HEK293 (cell line): Measurements from ENCODE around the gene NIT1.
A peak's percentile ranks its signal among the peaks of the same experiment; 100 is the strongest.

ENCODE experiments used
- FEZF1 ChIP-seq: fragments of 450-650 bp; formaldehyde crosslinking; IDR thresholded peaks from 2 replicates; pipeline ENCODE4 v1.5.1; 2016; ENCODE audit warnings: missing biosample characterization, missing genetic modification characterization
- IKZF3 ChIP-seq: fragments of 450-650 bp; IDR thresholded peaks from 2 replicates; pipeline ENCODE4 v1.5.0; 2018; ENCODE audit warnings: missing biosample characterization, mild to moderate bottlenecking, missing genetic modification characterization, moderate library complexity
- TCF7L2 ChIP-seq: IDR thresholded peaks from 2 replicates; pipeline ENCODE4 v1.6.1; 2011; ENCODE audit warnings: low read depth, mild to moderate bottlenecking, inconsistent platforms, low read length, moderate library complexity, borderline replicate concordance
- TSHZ1 ChIP-seq: fragments of 450-650 bp; formaldehyde crosslinking; IDR thresholded peaks from 2 replicates; pipeline ENCODE4 v1.5.1; 2016; ENCODE audit warnings: missing biosample characterization, missing genetic modification characterization, borderline replicate concordance
- YY2 ChIP-seq: fragments of 450-650 bp; formaldehyde crosslinking; IDR thresholded peaks from 2 replicates; pipeline ENCODE4 v1.5.1; 2016; ENCODE audit warnings: missing biosample characterization, missing genetic modification characterization
- ZFP41 ChIP-seq: fragments of 450-650 bp; formaldehyde crosslinking; IDR thresholded peaks from 2 replicates; pipeline ENCODE4 v1.5.1; 2016; ENCODE audit warnings: missing biosample characterization, missing genetic modification characterization, borderline replicate concordance
- ZNF146 ChIP-seq: fragments of 450-650 bp; formaldehyde crosslinking; IDR thresholded peaks from 2 replicates; pipeline ENCODE4 v1.5.1; 2016; ENCODE audit warnings: missing biosample characterization, missing genetic modification characterization
- ZNF175 ChIP-seq: fragments of 450-650 bp; formaldehyde crosslinking; IDR thresholded peaks from 2 replicates; pipeline ENCODE4 v1.5.1; 2016; ENCODE audit warnings: missing biosample characterization, missing genetic modification characterization
- ZNF26 ChIP-seq: fragments of 450-650 bp; formaldehyde crosslinking; IDR thresholded peaks from 2 replicates; pipeline ENCODE4 v1.5.1; 2016; ENCODE audit warnings: missing biosample characterization, missing genetic modification characterization
- ZNF341 ChIP-seq: fragments of 450-650 bp; formaldehyde crosslinking; IDR thresholded peaks from 2 replicates; pipeline ENCODE4; 2016; ENCODE audit warnings: low read depth, missing biosample characterization, missing genetic modification characterization
- ZNF548 ChIP-seq: fragments of 450-650 bp; formaldehyde crosslinking; IDR thresholded peaks from 2 replicates; pipeline ENCODE4 v1.5.1; 2016; ENCODE audit warnings: missing biosample characterization, missing genetic modification characterization
- ZNF549 ChIP-seq: fragments of 450-650 bp; IDR thresholded peaks from 2 replicates; pipeline ENCODE4 v1.5.1; 2018; ENCODE audit warnings: missing biosample characterization, missing genetic modification characterization, mild to moderate bottlenecking, inconsistent platforms, moderate library complexity
- ZNF610 ChIP-seq: fragments of 450-650 bp; formaldehyde crosslinking; IDR thresholded peaks from 2 replicates; pipeline ENCODE4 v1.5.1; 2016; ENCODE audit warnings: missing biosample characterization, missing genetic modification characterization, borderline replicate concordance
- ZNF677 ChIP-seq: fragments of 450-650 bp; IDR thresholded peaks from 2 replicates; pipeline ENCODE4 v1.5.0; 2018; ENCODE audit warnings: missing biosample characterization, mild to moderate bottlenecking, missing genetic modification characterization, moderate library complexity
- ZNF777 ChIP-seq: fragments of 450-650 bp; formaldehyde crosslinking; IDR thresholded peaks from 2 replicates; pipeline ENCODE4 v1.5.1; 2017; ENCODE audit warnings: missing biosample characterization, missing genetic modification characterization, borderline replicate concordance
- ZNF830 ChIP-seq: fragments of 450-650 bp; IDR thresholded peaks from 2 replicates; pipeline ENCODE4 v1.5.0; 2018; ENCODE audit warnings: missing biosample characterization, missing genetic modification characterization, low read depth, mild to moderate bottlenecking, moderate library complexity
- ZNF837 ChIP-seq: fragments of 450-650 bp; formaldehyde crosslinking; IDR thresholded peaks from 2 replicates; pipeline ENCODE4 v1.5.1; 2016; ENCODE audit warnings: missing biosample characterization, missing genetic modification characterization
- ZXDB ChIP-seq: fragments of 450-650 bp; formaldehyde crosslinking; IDR thresholded peaks from 2 replicates; pipeline ENCODE4 v1.5.1; 2016; ENCODE audit warnings: missing biosample characterization, missing genetic modification characterization
- TF ChIP-seq, protein P1 (sequence below): fragments of 450-650 bp; formaldehyde crosslinking; IDR thresholded peaks from 2 replicates; pipeline ENCODE4 v1.5.1; 2017; ENCODE audit warnings: missing biosample characterization, missing genetic modification characterization
- TF ChIP-seq, protein P2 (sequence below): fragments of 450-650 bp; formaldehyde crosslinking; IDR thresholded peaks from 2 replicates; pipeline ENCODE4 v1.5.1; 2017; ENCODE audit warnings: missing biosample characterization, missing genetic modification characterization
- TF ChIP-seq, protein P3 (sequence below): fragments of 450-650 bp; formaldehyde crosslinking; IDR thresholded peaks from 2 replicates; pipeline ENCODE4; 2016; ENCODE audit warnings: missing biosample characterization, missing genetic modification characterization
- TF ChIP-seq, protein P4 (sequence below): fragments of 450-650 bp; formaldehyde crosslinking; IDR thresholded peaks from 2 replicates; pipeline ENCODE4 v1.5.1; 2016; ENCODE audit warnings: missing biosample characterization, missing genetic modification characterization
- TF ChIP-seq, protein P5 (sequence below): fragments of 450-650 bp; formaldehyde crosslinking; IDR thresholded peaks from 2 replicates; pipeline ENCODE4 v1.5.1; 2016; ENCODE audit warnings: missing biosample characterization, missing genetic modification characterization
- TF ChIP-seq, protein P6 (sequence below): fragments of 450-650 bp; IDR thresholded peaks from 2 replicates; pipeline ENCODE4 v1.5.1; 2018; ENCODE audit warnings: missing biosample characterization, missing genetic modification characterization

Gene NIT1

GRCh38 chr1:161131523-161132409, 13.9 kb downstream of the NIT1 start (continued):
- TF ChIP-seq ZFP41 (tag by site-specific recombination): no peak
- TF ChIP-seq ZNF175 (tag by site-specific recombination): no peak
- TF ChIP-seq, protein P1, sequence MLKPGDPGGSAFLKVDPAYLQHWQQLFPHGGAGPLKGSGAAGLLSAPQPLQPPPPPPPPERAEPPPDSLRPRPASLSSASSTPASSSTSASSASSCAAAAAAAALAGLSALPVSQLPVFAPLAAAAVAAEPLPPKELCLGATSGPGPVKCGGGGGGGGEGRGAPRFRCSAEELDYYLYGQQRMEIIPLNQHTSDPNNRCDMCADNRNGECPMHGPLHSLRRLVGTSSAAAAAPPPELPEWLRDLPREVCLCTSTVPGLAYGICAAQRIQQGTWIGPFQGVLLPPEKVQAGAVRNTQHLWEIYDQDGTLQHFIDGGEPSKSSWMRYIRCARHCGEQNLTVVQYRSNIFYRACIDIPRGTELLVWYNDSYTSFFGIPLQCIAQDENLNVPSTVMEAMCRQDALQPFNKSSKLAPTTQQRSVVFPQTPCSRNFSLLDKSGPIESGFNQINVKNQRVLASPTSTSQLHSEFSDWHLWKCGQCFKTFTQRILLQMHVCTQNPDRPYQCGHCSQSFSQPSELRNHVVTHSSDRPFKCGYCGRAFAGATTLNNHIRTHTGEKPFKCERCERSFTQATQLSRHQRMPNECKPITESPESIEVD: no peak
- TF ChIP-seq ZNF548 (tag by site-specific recombination): peak; percentile 56; the same call in 1 of the 2 replicates
- TF ChIP-seq, protein P2, sequence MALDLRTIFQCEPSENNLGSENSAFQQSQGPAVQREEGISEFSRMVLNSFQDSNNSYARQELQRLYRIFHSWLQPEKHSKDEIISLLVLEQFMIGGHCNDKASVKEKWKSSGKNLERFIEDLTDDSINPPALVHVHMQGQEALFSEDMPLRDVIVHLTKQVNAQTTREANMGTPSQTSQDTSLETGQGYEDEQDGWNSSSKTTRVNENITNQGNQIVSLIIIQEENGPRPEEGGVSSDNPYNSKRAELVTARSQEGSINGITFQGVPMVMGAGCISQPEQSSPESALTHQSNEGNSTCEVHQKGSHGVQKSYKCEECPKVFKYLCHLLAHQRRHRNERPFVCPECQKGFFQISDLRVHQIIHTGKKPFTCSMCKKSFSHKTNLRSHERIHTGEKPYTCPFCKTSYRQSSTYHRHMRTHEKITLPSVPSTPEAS (tag by site-specific recombination): peak; percentile 19; the same call in 1 of the 2 replicates
- TF ChIP-seq, protein P3, sequence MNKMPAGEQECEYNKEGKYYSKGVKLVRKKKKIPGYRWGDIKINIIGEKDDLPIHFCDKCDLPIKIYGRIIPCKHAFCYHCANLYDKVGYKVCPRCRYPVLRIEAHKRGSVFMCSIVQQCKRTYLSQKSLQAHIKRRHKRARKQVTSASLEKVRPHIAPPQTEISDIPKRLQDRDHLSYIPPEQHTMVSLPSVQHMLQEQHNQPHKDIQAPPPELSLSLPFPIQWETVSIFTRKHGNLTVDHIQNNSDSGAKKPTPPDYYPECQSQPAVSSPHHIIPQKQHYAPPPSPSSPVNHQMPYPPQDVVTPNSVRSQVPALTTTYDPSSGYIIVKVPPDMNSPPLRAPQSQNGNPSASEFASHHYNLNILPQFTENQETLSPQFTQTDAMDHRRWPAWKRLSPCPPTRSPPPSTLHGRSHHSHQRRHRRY (tag by site-specific recombination): peak; percentile 88; the same call in 1 of the 2 replicates
- no peak for TF ChIP-seq ZNF146 (tag by site-specific recombination)
- no peak for TF ChIP-seq YY2
- 0 out of 2 replicates have a peak, but pooled peaks have one; percentile 66 for TF ChIP-seq ZNF610
- TF ChIP-seq ZNF341 (tag by site-specific recombination): peak; percentile 50
- TF ChIP-seq, protein P4, sequence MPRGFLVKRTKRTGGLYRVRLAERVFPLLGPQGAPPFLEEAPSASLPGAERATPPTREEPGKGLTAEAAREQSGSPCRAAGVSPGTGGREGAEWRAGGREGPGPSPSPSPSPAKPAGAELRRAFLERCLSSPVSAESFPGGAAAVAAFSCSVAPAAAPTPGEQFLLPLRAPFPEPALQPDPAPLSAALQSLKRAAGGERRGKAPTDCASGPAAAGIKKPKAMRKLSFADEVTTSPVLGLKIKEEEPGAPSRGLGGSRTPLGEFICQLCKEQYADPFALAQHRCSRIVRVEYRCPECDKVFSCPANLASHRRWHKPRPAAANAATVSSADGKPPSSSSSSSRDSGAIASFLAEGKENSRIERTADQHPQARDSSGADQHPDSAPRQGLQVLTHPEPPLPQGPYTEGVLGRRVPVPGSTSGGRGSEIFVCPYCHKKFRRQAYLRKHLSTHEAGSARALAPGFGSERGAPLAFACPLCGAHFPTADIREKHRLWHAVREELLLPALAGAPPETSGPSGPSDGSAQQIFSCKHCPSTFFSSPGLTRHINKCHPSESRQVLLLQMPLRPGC: no peak
- TF ChIP-seq ZNF777 (tag by site-specific recombination): peak; percentile 71; the same call in 1 of the 2 replicates
- no peak for TF ChIP-seq ZNF26 (tag by site-specific recombination)
- no peak for TF ChIP-seq ZNF830 (tag by site-specific recombination)
- TF ChIP-seq IKZF3 (tag by site-specific recombination): 0 out of 2 replicates have a peak, but pooled peaks have one; percentile 41
- TF ChIP-seq TCF7L2: no peak
- TF ChIP-seq FEZF1: no peak
- peak; percentile 80 for TF ChIP-seq ZXDB (tag by site-specific recombination)
- no peak for TF ChIP-seq ZNF677
- no peak for TF ChIP-seq ZNF549
- TF ChIP-seq, protein P5, sequence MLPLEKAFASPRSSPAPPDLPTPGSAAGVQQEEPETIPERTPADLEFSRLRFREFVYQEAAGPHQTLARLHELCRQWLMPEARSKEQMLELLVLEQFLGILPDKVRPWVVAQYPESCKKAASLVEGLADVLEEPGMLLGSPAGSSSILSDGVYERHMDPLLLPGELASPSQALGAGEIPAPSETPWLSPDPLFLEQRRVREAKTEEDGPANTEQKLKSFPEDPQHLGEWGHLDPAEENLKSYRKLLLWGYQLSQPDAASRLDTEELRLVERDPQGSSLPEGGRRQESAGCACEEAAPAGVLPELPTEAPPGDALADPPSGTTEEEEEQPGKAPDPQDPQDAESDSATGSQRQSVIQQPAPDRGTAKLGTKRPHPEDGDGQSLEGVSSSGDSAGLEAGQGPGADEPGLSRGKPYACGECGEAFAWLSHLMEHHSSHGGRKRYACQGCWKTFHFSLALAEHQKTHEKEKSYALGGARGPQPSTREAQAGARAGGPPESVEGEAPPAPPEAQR: no peak
- TF ChIP-seq, protein P6, sequence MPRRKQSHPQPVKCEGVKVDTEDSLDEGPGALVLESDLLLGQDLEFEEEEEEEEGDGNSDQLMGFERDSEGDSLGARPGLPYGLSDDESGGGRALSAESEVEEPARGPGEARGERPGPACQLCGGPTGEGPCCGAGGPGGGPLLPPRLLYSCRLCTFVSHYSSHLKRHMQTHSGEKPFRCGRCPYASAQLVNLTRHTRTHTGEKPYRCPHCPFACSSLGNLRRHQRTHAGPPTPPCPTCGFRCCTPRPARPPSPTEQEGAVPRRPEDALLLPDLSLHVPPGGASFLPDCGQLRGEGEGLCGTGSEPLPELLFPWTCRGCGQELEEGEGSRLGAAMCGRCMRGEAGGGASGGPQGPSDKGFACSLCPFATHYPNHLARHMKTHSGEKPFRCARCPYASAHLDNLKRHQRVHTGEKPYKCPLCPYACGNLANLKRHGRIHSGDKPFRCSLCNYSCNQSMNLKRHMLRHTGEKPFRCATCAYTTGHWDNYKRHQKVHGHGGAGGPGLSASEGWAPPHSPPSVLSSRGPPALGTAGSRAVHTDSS (tag by site-specific recombination): no peak
- no peak for TF ChIP-seq TSHZ1
- no peak for TF ChIP-seq ZNF837 (tag by site-specific recombination)
